DND-41 (cell line): Measurements from ENCODE around the gene MIA3.

Source experiments
- ATAC-seq: fragments of 200-7000 bp; cut with Tn5 transposase; 3 replicates; pipeline ENCODE4 v1.9.1; 2021; ENCODE audit warnings: low read depth; ENCODE audit not compliant: insufficient read depth
- DNase-seq: peaks from one replicate; pipeline ENCODE4 v3.0.0-alpha.2; 2020
- H2AFZ ChIP-seq: 2 replicates; pipeline ENCODE4 v1.6.0; 2012; ENCODE audit warnings: low read depth, low read length
- H3K27ac ChIP-seq: 2 replicates; pipeline ENCODE4 v1.5.1; 2012; ENCODE audit warnings: low read length, inconsistent platforms
- H3K27me3 ChIP-seq: fragments of 200-600 bp; sonication (generic); 2 replicates; pipeline ENCODE4 v1.6.0; 2012; ENCODE audit warnings: low read length, mild to moderate bottlenecking, inconsistent platforms; ENCODE audit not compliant: insufficient read depth, poor library complexity
- H3K36me3 ChIP-seq: 2 replicates; pipeline ENCODE4 v1.5.1; 2012; ENCODE audit warnings: low read length, inconsistent platforms; ENCODE audit not compliant: insufficient read depth
- H3K4me1 ChIP-seq: 2 replicates; pipeline ENCODE4 v1.5.1; 2012; ENCODE audit warnings: mild to moderate bottlenecking, low read length; ENCODE audit not compliant: insufficient read depth
- H3K4me2 ChIP-seq: 2 replicates; pipeline ENCODE4 v1.6.0; 2012; ENCODE audit warnings: mild to moderate bottlenecking, moderate library complexity, low read length, inconsistent platforms; ENCODE audit not compliant: insufficient read depth
- H3K4me3 ChIP-seq, 2 experiments: fragments of 200-600 bp in 1 of 2; shearing (Covaris generic) in 1 of 2; 2 replicates each; pipeline ENCODE4 v1.5.1; 2012 to 2016; ENCODE audit warnings: inconsistent platforms in 2 of 2, low read length in 2 of 2, mild to moderate bottlenecking in 2 of 2, low read depth in 1 of 2, moderate library complexity in 1 of 2
- H3K79me2 ChIP-seq: 2 replicates; pipeline ENCODE4 v1.6.0; 2012; ENCODE audit warnings: low read length, inconsistent platforms; ENCODE audit not compliant: insufficient read depth
- H3K9ac ChIP-seq: 2 replicates; pipeline ENCODE4 v1.6.0; 2012; ENCODE audit warnings: low read depth, mild to moderate bottlenecking, inconsistent platforms, low read length, moderate library complexity
- H3K9me3 ChIP-seq: 2 replicates; pipeline ENCODE4 v1.5.1; 2012; ENCODE audit warnings: low read length, moderate library complexity, mild to moderate bottlenecking, inconsistent platforms; ENCODE audit not compliant: insufficient read depth, severe bottlenecking
- H4K20me1 ChIP-seq: 2 replicates; pipeline ENCODE4 v1.6.0; 2012; ENCODE audit warnings: low read length; ENCODE audit not compliant: insufficient read depth
- EZH2 ChIP-seq: IDR thresholded peaks from 3 replicates; pipeline ENCODE4 v1.6.1; 2012; ENCODE audit warnings: borderline replicate concordance, low read depth, mild to moderate bottlenecking, moderate library complexity, low read length, inconsistent platforms; ENCODE audit not compliant: severe bottlenecking
- TF ChIP-seq, protein P1 (sequence below): IDR thresholded peaks from 2 replicates; pipeline ENCODE4 v1.5.1; 2012; ENCODE audit warnings: borderline replicate concordance, low read length, moderate library complexity, mild to moderate bottlenecking; ENCODE audit not compliant: poor library complexity, severe bottlenecking; ENCODE audit errors: extremely low read depth

The MIA3 gene

DNA sequence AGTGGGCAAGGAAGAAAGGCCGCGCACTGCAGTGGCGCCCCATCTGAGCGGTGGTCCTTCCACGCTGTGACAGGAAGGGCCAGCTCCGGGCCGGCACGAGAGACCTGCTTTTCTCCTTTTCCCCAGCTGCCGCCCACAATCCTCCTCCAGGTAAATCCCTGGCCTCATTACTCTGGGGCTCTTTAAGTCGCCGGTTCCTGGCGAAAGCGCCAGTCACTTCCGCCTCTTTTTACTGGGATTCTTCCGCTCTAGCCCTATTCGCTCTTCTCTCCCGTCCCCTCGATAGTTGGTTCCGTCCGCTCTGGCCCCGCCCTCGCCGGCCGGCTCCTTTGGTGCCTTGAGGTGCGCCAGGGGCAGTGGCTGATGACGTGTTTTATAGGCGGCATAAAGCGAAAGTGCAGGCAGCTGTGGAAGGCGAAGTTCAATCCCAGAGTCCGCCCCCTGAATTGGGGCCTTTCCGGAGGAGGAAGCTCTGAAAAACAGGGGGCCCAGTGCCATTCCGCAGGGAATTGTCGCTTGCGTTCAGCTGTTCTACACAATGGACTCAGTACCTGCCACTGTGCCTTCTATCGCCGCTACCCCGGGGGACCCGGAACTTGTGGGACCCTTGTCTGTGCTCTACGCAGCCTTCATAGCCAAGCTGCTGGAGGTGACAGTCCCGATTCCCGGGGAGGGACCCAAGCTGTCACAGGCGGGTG lies 26.2 kb downstream of the MIA3 start:
- peak; percentile 99 for DNase-seq
- H3K27me3 ChIP-seq = no peaks in the 10 kb centered on the region
- H4K20me1 ChIP-seq = no peaks in the 10 kb centered on the region
- peaks cover 25% of the 10 kb centered on the region for H3K4me1 ChIP-seq
- peak overlapping the region; percentile 91 for H2AFZ ChIP-seq
- H3K79me2 ChIP-seq = peaks cover 26% of the 10 kb centered on the region
- H3K27ac ChIP-seq = peak overlapping the region; percentile 95
- peak overlapping the region; percentile 77 for H3K9ac ChIP-seq
- ATAC-seq = peak; percentile 95
- peak overlapping the region; percentile 80 for H3K4me2 ChIP-seq
- H3K9me3 ChIP-seq = no peaks in the 10 kb centered on the region
- H3K4me3 ChIP-seq = peak overlapping the region; percentile 85 to 89
- peaks cover 27% of the 10 kb centered on the region for H3K36me3 ChIP-seq
- no peak for TF ChIP-seq EZH2
- TF ChIP-seq, protein P1, sequence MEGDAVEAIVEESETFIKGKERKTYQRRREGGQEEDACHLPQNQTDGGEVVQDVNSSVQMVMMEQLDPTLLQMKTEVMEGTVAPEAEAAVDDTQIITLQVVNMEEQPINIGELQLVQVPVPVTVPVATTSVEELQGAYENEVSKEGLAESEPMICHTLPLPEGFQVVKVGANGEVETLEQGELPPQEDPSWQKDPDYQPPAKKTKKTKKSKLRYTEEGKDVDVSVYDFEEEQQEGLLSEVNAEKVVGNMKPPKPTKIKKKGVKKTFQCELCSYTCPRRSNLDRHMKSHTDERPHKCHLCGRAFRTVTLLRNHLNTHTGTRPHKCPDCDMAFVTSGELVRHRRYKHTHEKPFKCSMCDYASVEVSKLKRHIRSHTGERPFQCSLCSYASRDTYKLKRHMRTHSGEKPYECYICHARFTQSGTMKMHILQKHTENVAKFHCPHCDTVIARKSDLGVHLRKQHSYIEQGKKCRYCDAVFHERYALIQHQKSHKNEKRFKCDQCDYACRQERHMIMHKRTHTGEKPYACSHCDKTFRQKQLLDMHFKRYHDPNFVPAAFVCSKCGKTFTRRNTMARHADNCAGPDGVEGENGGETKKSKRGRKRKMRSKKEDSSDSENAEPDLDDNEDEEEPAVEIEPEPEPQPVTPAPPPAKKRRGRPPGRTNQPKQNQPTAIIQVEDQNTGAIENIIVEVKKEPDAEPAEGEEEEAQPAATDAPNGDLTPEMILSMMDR = no peak

DNA sequence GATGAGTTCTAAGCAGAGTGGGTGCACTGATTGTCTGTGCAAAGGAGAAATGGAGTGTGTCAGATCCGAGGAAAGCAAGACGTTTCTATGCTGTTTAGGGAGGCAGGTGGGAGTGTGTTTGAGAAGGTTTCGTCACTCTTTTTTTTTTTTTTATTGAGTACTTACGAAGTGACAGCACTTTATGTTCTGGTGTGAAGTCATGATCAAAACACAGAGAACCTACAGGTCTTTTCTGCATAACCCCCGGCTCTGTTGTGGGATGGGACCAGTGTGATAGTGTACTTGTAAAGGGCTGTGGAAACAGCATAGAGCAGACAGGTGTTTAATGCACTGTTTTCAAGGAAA lies 26.7 kb downstream of the MIA3 start:
- Histone ChIP-seq H3K4me2 (peak overlapping the region; percentile 80), H3K9ac (peak overlapping the region; percentile 77), H3K27me3 (no peaks in the 10 kb centered on the region), H3K79me2 (peaks cover 26% of the 10 kb centered on the region), H3K9me3 (no peaks in the 10 kb centered on the region), H3K27ac (peak overlapping the region; percentile 95), H3K4me1 (peaks cover 25% of the 10 kb centered on the region), H3K36me3 (peaks cover 28% of the 10 kb centered on the region), H4K20me1 (no peaks in the 10 kb centered on the region), H2AFZ (peak overlapping the region; percentile 91), H3K4me3 (peak overlapping the region; percentile 85 to 89)
- TF ChIP-seq, protein P1 = no peak
- TF ChIP-seq EZH2 = no peak
- ATAC-seq = no peak
- DNase-seq = no peak

DNA sequence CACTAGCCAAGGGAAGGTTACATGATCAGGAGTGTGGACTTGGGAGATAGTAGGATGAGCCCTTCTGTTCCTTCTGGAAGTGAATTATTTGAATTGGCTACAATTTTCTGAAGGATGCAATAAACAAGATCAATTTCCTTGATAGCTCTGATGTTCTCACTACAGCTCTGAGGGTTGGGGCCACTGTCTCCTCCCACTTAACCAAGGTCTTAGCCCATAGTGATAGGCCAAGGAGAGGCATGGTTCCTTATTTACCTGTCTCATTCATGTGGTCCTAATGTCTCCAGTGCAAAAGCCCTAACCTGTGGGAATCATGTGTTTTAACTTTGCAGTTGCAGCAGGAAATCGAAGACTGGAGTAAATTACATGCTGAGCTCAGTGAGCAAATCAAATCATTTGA lies 34.8 kb downstream of the MIA3 start:
- peaks cover 77% of the 10 kb centered on the region for H3K36me3 ChIP-seq
- no peak overlapping the region for H3K4me2 ChIP-seq

More for the DNA sequence above, 34.8 kb downstream of the MIA3 start:
- Histone ChIP-seq H3K9ac (no peak overlapping the region), H3K27me3 (no peaks in the 10 kb centered on the region), H3K4me1 (peaks cover 32% of the 10 kb centered on the region), H3K4me3 (no peak overlapping the region), H4K20me1 (no peaks in the 10 kb centered on the region), H3K27ac (no peak overlapping the region), H3K9me3 (no peaks in the 10 kb centered on the region), H2AFZ (no peak overlapping the region), H3K79me2 (no peaks in the 10 kb centered on the region)
- DNase-seq (no peak), ATAC-seq (no peak)
- TF ChIP-seq, protein P1 = no peak
- TF ChIP-seq EZH2 = no peak
